Smooth muscle cell (in vitro differentiated cells): Measurements from ENCODE around the gene CACNB3. TPM values are rescaled to one million over a fixed set of nuclear protein-coding genes. Genes with fewer than 3 reads are reported as not detected.

Experiments
- DNase-seq: peaks from one replicate; lab custom pipeline; 2025; ENCODE audit not compliant: unreplicated experiment; lab: John Stamatoyannopoulos, UW
- H2AFZ ChIP-seq: fragments of 200-600 bp; sonication (generic); 2 replicates; pipeline ENCODE4 v1.6.0; 2016; ENCODE audit warnings: antibody characterized with exemption, low read depth, mild to moderate bottlenecking
- H3F3A ChIP-seq: fragments of 200-600 bp; sonication (generic); 2 replicates; pipeline ENCODE4 v1.6.0; 2017; ENCODE audit warnings: antibody characterized with exemption, low read depth
- H3K27ac ChIP-seq: fragments of 200-600 bp; sonication (generic); 2 replicates; pipeline ENCODE4 v1.5.1; 2016; ENCODE audit warnings: low read depth, mild to moderate bottlenecking
- H3K27me3 ChIP-seq: fragments of 200-600 bp; sonication (generic); 2 replicates; pipeline ENCODE4 v1.6.1; 2016; ENCODE audit warnings: low read depth, mild to moderate bottlenecking
- H3K36me3 ChIP-seq: fragments of 200-600 bp; sonication (generic); 2 replicates; pipeline ENCODE4 v1.5.1; 2016; ENCODE audit warnings: low read depth
- H3K4me1 ChIP-seq: fragments of 200-600 bp; sonication (generic); 2 replicates; pipeline ENCODE4 v1.5.1; 2016; ENCODE audit warnings: low read depth
- H3K4me2 ChIP-seq: fragments of 200-600 bp; sonication (generic); 2 replicates; pipeline ENCODE4 v1.6.0; 2016; ENCODE audit warnings: mild to moderate bottlenecking
- H3K4me3 ChIP-seq: fragments of 200-600 bp; sonication (generic); 2 replicates; pipeline ENCODE4 v1.5.1; 2016; ENCODE audit warnings: mild to moderate bottlenecking
- H3K79me2 ChIP-seq: fragments of 200-600 bp; sonication (generic); 2 replicates; pipeline ENCODE4 v1.6.0; 2016; ENCODE audit warnings: low read depth, mild to moderate bottlenecking
- H3K9ac ChIP-seq: fragments of 200-600 bp; sonication (generic); 2 replicates; pipeline ENCODE4 v1.6.0; 2016; ENCODE audit warnings: low read depth
- H3K9me3 ChIP-seq: fragments of 200-600 bp; sonication (generic); replicated peaks from 2 replicates; pipeline ENCODE4 v1.5.1; 2016; ENCODE audit warnings: low read depth
- H4K20me1 ChIP-seq: fragments of 200-600 bp; sonication (generic); 2 replicates; pipeline ENCODE4 v1.6.0; 2016; ENCODE audit warnings: low read depth
- CTCF ChIP-seq: fragments of 200-600 bp; sonication (generic); IDR thresholded peaks from 2 replicates; pipeline ENCODE4 v1.5.1; 2017; ENCODE audit warnings: borderline replicate concordance, mild to moderate bottlenecking, antibody characterized with exemption; ENCODE audit not compliant: insufficient read depth, poor library complexity, severe bottlenecking
- WGBS: methylation state at CpG from one replicate; pipeline ENCODE4 v1.1.7; 2016; ENCODE audit warnings: low lambda C conversion rate; 5-methylcytosine and 5-hydroxymethylcytosine counted together
- polyA plus RNA-seq: library from polyadenylated mRNA; unstranded; fragments of >200 nt; fragmentation: Nextera tagmentation; extraction: Ambion mirVana; gene quantifications from 2 replicates; pipeline ENCODE4 v1.2.1, GENCODE V29; 2016
- total RNA-seq: library from RNA; depleted of rRNA; stranded (reverse); fragments of >200 nt; gene quantifications from 2 replicates; pipeline ENCODE4 v1.2.3, GENCODE V29; 2014

CACNB3 gene
- total and polyA plus RNA-seq, 2 experiments from 2014 or later = 18.5 to 21.7 TPM

GRCh38 chr12:48789858-48790326 lies 28.4 kb upstream of the CACNB3 start:
- Histone ChIP-seq H3K27me3 (no peaks in the 10 kb centered on the region), H3K27ac (no peak overlapping the region), H3K4me2 (peak overlapping the region; percentile 97)

GRCh38 chr12:48793696-48794095 lies 24.6 kb upstream of the CACNB3 start:
- WGBS = 93% methylated on average over 3 of the region's 3 CpGs
- H3K36me3 ChIP-seq = no peaks in the 10 kb centered on the region
- no peaks in the 10 kb centered on the region for H3K27me3 ChIP-seq
- no peak overlapping the region for H3K4me3 ChIP-seq
- DNase-seq = no peak
- H3K4me1 ChIP-seq = peaks cover 8% of the 10 kb centered on the region
- H4K20me1 ChIP-seq = no peaks in the 10 kb centered on the region
- H2AFZ ChIP-seq = no peak overlapping the region
- H3F3A ChIP-seq = no peaks in the 10 kb centered on the region
- H3K79me2 ChIP-seq = no peaks in the 10 kb centered on the region
- TF ChIP-seq CTCF = no peak
- H3K4me2 ChIP-seq = no peak overlapping the region
- no peaks in the 10 kb centered on the region for H3K9me3 ChIP-seq
- no peak overlapping the region for H3K27ac ChIP-seq
- H3K9ac ChIP-seq = no peak overlapping the region

More at GRCh38 chr12:48789858-48790326, 28.4 kb upstream of the CACNB3 start:
- no peak for TF ChIP-seq CTCF
- Histone ChIP-seq H2AFZ (peak overlapping the region; percentile 95), H3F3A (no peaks in the 10 kb centered on the region), H3K4me1 (peaks cover 21% of the 10 kb centered on the region), H4K20me1 (peaks cover 31% of the 10 kb centered on the region), H3K9ac (peak overlapping the region; percentile 77), H3K36me3 (no peaks in the 10 kb centered on the region), H3K79me2 (peaks cover 32% of the 10 kb centered on the region), H3K9me3 (no peaks in the 10 kb centered on the region), H3K4me3 (peak overlapping the region; percentile 96)
- 24% methylated on average over 4 of the region's 4 CpGs for WGBS
- DNase-seq = no peak

GRCh38 chr12:48794870-48795269 lies 23.4 kb upstream of the CACNB3 start:
- no peak for TF ChIP-seq CTCF
- peaks cover 4% of the 10 kb centered on the region for H3K4me1 ChIP-seq
- H3K9ac ChIP-seq = no peak overlapping the region
- H3K27ac ChIP-seq = no peak overlapping the region
- WGBS = 40% methylated on average over 3 of the region's 3 CpGs
- H3K36me3 ChIP-seq = no peaks in the 10 kb centered on the region
- H3K27me3 ChIP-seq = no peaks in the 10 kb centered on the region
- no peak overlapping the region for H3K4me3 ChIP-seq
- no peaks in the 10 kb centered on the region for H4K20me1 ChIP-seq
- H3K4me2 ChIP-seq = no peak overlapping the region
- H3K79me2 ChIP-seq = no peaks in the 10 kb centered on the region
- H3F3A ChIP-seq = no peaks in the 10 kb centered on the region
- no peak for DNase-seq
- H3K9me3 ChIP-seq = no peaks in the 10 kb centered on the region
- no peak overlapping the region for H2AFZ ChIP-seq

- Histone ChIP-seq H3F3A (no peaks in the 10 kb centered on the region), H3K9ac (no peak overlapping the region), H3K27me3 (no peaks in the 10 kb centered on the region), H3K4me3 (no peak overlapping the region), H3K4me2 (no peak overlapping the region), H3K9me3 (no peaks in the 10 kb centered on the region), H4K20me1 (no peaks in the 10 kb centered on the region), H3K27ac (no peak overlapping the region), H2AFZ (no peak overlapping the region), H3K79me2 (no peaks in the 10 kb centered on the region), H3K4me1 (no peaks in the 10 kb centered on the region), H3K36me3 (no peaks in the 10 kb centered on the region)
- peak; percentile 28 for DNase-seq
- peak; percentile 97 for TF ChIP-seq CTCF
- 19% methylated on average over 12 of the region's 12 CpGs for WGBS
Measured at GRCh38 chr12:48795550-48796455, 22.5 kb upstream of the CACNB3 start.
